Uterus (tissue), 4 donors: Measurements from ENCODE around the gene SAP130. TPM values are rescaled to one million over a fixed set of nuclear protein-coding genes. Genes with fewer than 3 reads are reported as not detected.

Source experiments
- DNase-seq, 2 donors: peaks; one replicate each; pipeline ENCODE4 v3.0.0-alpha.2; 2019 to 2020
- H3K27ac ChIP-seq, 2 donors: fragments of 200-600 bp; sonication (generic); 1 replicate in 1 of 2; 2 replicates in 1 of 2; pipeline ENCODE4 v1.5.1; 2016 to 2018
- H3K27me3 ChIP-seq, 2 donors: fragments of 200-600 bp; sonication (generic); one replicate each; pipeline ENCODE4 v1.5.1; 2018 to 2019; ENCODE audit warnings: control low read depth in 1 of 2
- H3K36me3 ChIP-seq, 2 donors: fragments of 200-600 bp; sonication (generic); one replicate each; pipeline ENCODE4 v1.5.1; 2019; ENCODE audit warnings: control low read depth in 1 of 2
- H3K4me1 ChIP-seq, 2 donors: fragments of 200-600 bp; sonication (generic); one replicate each; pipeline ENCODE4 v1.5.1; 2018 to 2019; ENCODE audit warnings: control low read depth in 1 of 2
- H3K4me3 ChIP-seq, 2 donors: fragments of 200-600 bp; sonication (generic); 1 replicate in 1 of 2; 2 replicates in 1 of 2; pipeline ENCODE4 v1.5.1; 2018 to 2019; ENCODE audit warnings: mild to moderate bottlenecking in 1 of 2
- H3K9me3 ChIP-seq, 2 donors: fragments of 200-600 bp; sonication (generic); one replicate each; pipeline ENCODE4 v1.5.1; 2019; ENCODE audit warnings: control low read depth in 1 of 2
- CTCF ChIP-seq, 4 experiments: fragments of 200-600 bp in 2 of 4; fragments of 450-650 bp in 2 of 4; sonication (generic) in 2 of 4; IDR thresholded peaks; one replicate each; pipeline ENCODE4 v1.5.1; 2016 to 2019; ENCODE audit warnings: antibody characterized with exemption in 4 of 4, mild to moderate bottlenecking in 2 of 4, moderate library complexity in 1 of 4
- POLR2A ChIP-seq, 2 donors: fragments of 450-650 bp; IDR thresholded peaks; one replicate each; pipeline ENCODE4 v1.6.1; 2016; ENCODE audit warnings: antibody characterized with exemption in 2 of 2, mild to moderate bottlenecking in 1 of 2, moderate library complexity in 1 of 2
- intact Hi-C: fragments of 100-400 bp; cut with DNase I; formaldehyde crosslinking; loops from one replicate; pipeline ENCODE4 v1.15.1; 2023; ENCODE audit warnings: low total_unique reads
- total RNA-seq, 4 donors: library from RNA; depleted of rRNA in 3 of 4; stranded (reverse); fragments of >200 nt in 3 of 4; gene quantifications; one replicate each; pipeline versions ENCODE4 v1.1.0 to v1.2.4, GENCODE V29; 2014 to 2023
- donor health status: DM: yes; HTN: yes; CAD: no.

The SAP130 gene
- total RNA-seq, 4 donors from 2014 or later, result 3.6 to 47.0 (median 5.9) TPM

GRCh38 chr2:127935337-127935736 is 92.5 kb downstream of the SAP130 start:
- TF ChIP-seq POLR2A (IDR thresholded peaks at IDR 0.05) (no peak), CTCF (IDR thresholded peaks at IDR 0.05) (no peak)
- Histone ChIP-seq H3K27ac (no peak overlapping the region), H3K9me3 (no peaks in the 10 kb centered on the region), H3K27me3 (no peaks in the 10 kb centered on the region), H3K4me1 (no peaks in the 10 kb centered on the region), H3K4me3 (no peak overlapping the region), H3K36me3 (no peaks in the 10 kb centered on the region)
- DNase-seq, result no peak
- intact Hi-C loops, result no loop called here

- Histone ChIP-seq H3K4me1 (no peaks in the 10 kb centered on the region), H3K27ac (no peak overlapping the region), H3K9me3 (no peaks in the 10 kb centered on the region), H3K4me3 (no peak overlapping the region), H3K36me3 (no peaks in the 10 kb centered on the region), H3K27me3 (no peaks in the 10 kb centered on the region)
- intact Hi-C loops, result no loop called here
- DNase-seq, result no peak
- TF ChIP-seq CTCF (IDR thresholded peaks at IDR 0.05), result no peak
- TF ChIP-seq POLR2A (IDR thresholded peaks at IDR 0.05), result no peak
Observed at GRCh38 chr2:127932199-127932876, 95.5 kb downstream of the SAP130 start.

GRCh38 chr2:127929449-127929848 is 98.4 kb downstream of the SAP130 start:
- H3K27ac ChIP-seq, result no peak overlapping the region
- intact Hi-C loops, result no loop called here
- DNase-seq, result no peak
- H3K4me3 ChIP-seq, result no peak overlapping the region
- no peaks in the 10 kb centered on the region for H3K4me1 ChIP-seq
- no peaks in the 10 kb centered on the region for H3K27me3 ChIP-seq
- no peak for TF ChIP-seq POLR2A (IDR thresholded peaks at IDR 0.05)
- no peak for TF ChIP-seq CTCF (IDR thresholded peaks at IDR 0.05)
- no peaks in the 10 kb centered on the region for H3K9me3 ChIP-seq
- H3K36me3 ChIP-seq, result no peaks in the 10 kb centered on the region

GRCh38 chr2:127927384-127927783 is 100.5 kb downstream of the SAP130 start:
- Histone ChIP-seq H3K27me3 (no peaks in the 10 kb centered on the region), H3K9me3 (no peaks in the 10 kb centered on the region), H3K36me3 (no peaks in the 10 kb centered on the region), H3K27ac (no peak overlapping the region), H3K4me3 (no peak overlapping the region), H3K4me1 (no peaks in the 10 kb centered on the region)
- TF ChIP-seq POLR2A (IDR thresholded peaks at IDR 0.05) (no peak), CTCF (IDR thresholded peaks at IDR 0.05) (no peak)
- intact Hi-C loops, result no loop called here
- no peak for DNase-seq

- TF ChIP-seq POLR2A (IDR thresholded peaks at IDR 0.05) (no peak), CTCF (IDR thresholded peaks at IDR 0.05) (no peak)
- Histone ChIP-seq H3K9me3 (no peaks in the 10 kb centered on the region), H3K4me1 (no peaks in the 10 kb centered on the region), H3K27me3 (no peaks in the 10 kb centered on the region), H3K36me3 (no peaks in the 10 kb centered on the region), H3K27ac (no peak overlapping the region), H3K4me3 (no peak overlapping the region)
- no peak for DNase-seq
- intact Hi-C loops, result no loop called here
Observed at GRCh38 chr2:127917916-127918315, 109.9 kb downstream of the SAP130 start.
